ENCODE data around the gene VSX2.

VSX2 gene

GRCh38 chr14:74240794-74241651 is 1.8 kb downstream of the VSX2 start:
- no peak for TF ChIP-seq CTCF (IDR thresholded peaks at IDR 0.05; ENCODE audit: control insufficient read depth, insufficient read depth, low read depth, low read length, missing control alignments)
- DNase-seq (ENCODE audit: low read depth), result no peak
- no peak overlapping the region for H3K4me3 ChIP-seq (ENCODE audit: control insufficient read depth, low read depth, low read length)

- DNase-seq (ENCODE audit: low read depth), result no peak
- no peak for TF ChIP-seq CTCF (IDR thresholded peaks at IDR 0.05; ENCODE audit: control insufficient read depth, insufficient read depth, low read depth, low read length, missing control alignments)
- no peak overlapping the region for H3K4me3 ChIP-seq (ENCODE audit: control insufficient read depth, low read depth, low read length)
Measured at GRCh38 chr14:74241652-74242017, 2.4 kb downstream of the VSX2 start.

GRCh38 chr14:74242021-74242779 is 3.0 kb downstream of the VSX2 start:
- no peak overlapping the region for H3K4me3 ChIP-seq (ENCODE audit: control insufficient read depth, low read depth, low read length)
- TF ChIP-seq CTCF (IDR thresholded peaks at IDR 0.05; ENCODE audit: control insufficient read depth, insufficient read depth, low read depth, low read length, missing control alignments), result no peak
- no peak for DNase-seq (ENCODE audit: low read depth)

- no peak overlapping the region for H3K4me3 ChIP-seq (ENCODE audit: control insufficient read depth, low read depth, low read length)
- DNase-seq (ENCODE audit: low read depth), result no peak
- TF ChIP-seq CTCF (IDR thresholded peaks at IDR 0.05; ENCODE audit: control insufficient read depth, insufficient read depth, low read depth, low read length, missing control alignments), result no peak
Measured at GRCh38 chr14:74242780-74243042, 3.5 kb downstream of the VSX2 start.

- DNase-seq (ENCODE audit: low read depth), result no peak
- no peak overlapping the region for H3K4me3 ChIP-seq (ENCODE audit: control insufficient read depth, low read depth, low read length)
- TF ChIP-seq CTCF (IDR thresholded peaks at IDR 0.05; ENCODE audit: control insufficient read depth, insufficient read depth, low read depth, low read length, missing control alignments), result no peak
Measured at GRCh38 chr14:74243051-74243450, 3.8 kb downstream of the VSX2 start.

- TF ChIP-seq CTCF (IDR thresholded peaks at IDR 0.05; ENCODE audit: control insufficient read depth, insufficient read depth, low read depth, low read length, missing control alignments), result no peak
- H3K4me3 ChIP-seq (ENCODE audit: control insufficient read depth, low read depth, low read length), result no peak overlapping the region
- DNase-seq (ENCODE audit: low read depth), result no peak
Measured at GRCh38 chr14:74244115-74244514, 4.9 kb downstream of the VSX2 start.
